K562 (cell line): ENCODE results near the gene LCLAT1. TPM values are rescaled to one million over a fixed set of nuclear protein-coding genes. Genes with fewer than 3 reads are reported as not detected.

ENCODE experiments used
- CREBBP ChIP-seq: IDR thresholded peaks from one replicate; pipeline ENCODE4 v1.6.1; 2012; ENCODE audit warnings: low read depth, mild to moderate bottlenecking, control low read depth, inconsistent platforms, low read length
- HDAC6 ChIP-seq: IDR thresholded peaks from 2 replicates; pipeline ENCODE4 v1.6.1; 2012; ENCODE audit warnings: low read depth, mild to moderate bottlenecking, control low read depth, inconsistent platforms, low read length, moderate library complexity
- POLR2AphosphoS5 ChIP-seq: IDR thresholded peaks from 2 replicates; pipeline ENCODE4 v1.6.1; 2011; ENCODE audit warnings: mild to moderate bottlenecking, low read depth, low read length, moderate library complexity; ENCODE audit not compliant: control insufficient read depth, insufficient read depth
- TCF3 ChIP-seq: sonication (generic); formaldehyde crosslinking; IDR thresholded peaks from 2 replicates; pipeline ENCODE4 v1.4.0; 2020; ENCODE audit warnings: mild to moderate bottlenecking, missing genetic modification reagents
- TEAD4 ChIP-seq, 2 experiments: sonication (generic) in 1 of 2; formaldehyde crosslinking in 1 of 2; IDR thresholded peaks; 2 replicates each; pipeline versions ENCODE4 v1.6.1 to v1.8.0; 2012 to 2022; ENCODE audit warnings: borderline replicate concordance in 1 of 2, inconsistent platforms in 1 of 2, low read length in 1 of 2, mild to moderate bottlenecking in 1 of 2, missing genetic modification reagents in 1 of 2
- U2AF1 ChIP-seq: fragments of 200-400 bp; formaldehyde crosslinking; optimal IDR thresholded peaks from 2 replicates; pipeline ENCODE3; 2017; ENCODE audit warnings: mild to moderate bottlenecking, low read depth, low read length, moderate library complexity
- ZNF197 ChIP-seq: fragments of 200-800 bp; sonication (Bioruptor generic); IDR thresholded peaks from 2 replicates; pipeline ENCODE4 v1.6.1; 2016; ENCODE audit warnings: low read depth, missing genetic modification characterization, missing compliant biosample characterization
- ZNF707 ChIP-seq: fragments of 250-450 bp; sonication (Bioruptor Pico); conservative IDR thresholded peaks from 2 replicates; pipeline ENCODE4 v1.8.0; 2022; ENCODE audit warnings: inconsistent platforms, mild to moderate bottlenecking, moderate library complexity
- polyA plus RNA-seq, 8 experiments: library from polyadenylated mRNA; depleted of rRNA in 4 of 8; stranded (reverse) in 5 of 8; unstranded in 3 of 8; fragments of >200 nt; fragmentation: Nextera tagmentation in 2 of 8; fragmentation: Illumina TruSeq in 1 of 8; extraction: Ambion mirVana in 2 of 8; extraction: Trizol in 1 of 8; gene quantifications; 2 replicates each; pipeline versions ENCODE4 v1.2.1 to v1.2.3, GENCODE V29; 2011 to 2014; ENCODE audit warnings: inconsistent platforms in 1 of 8, missing spikeins in 1 of 8
- total RNA-seq, 7 experiments: library from RNA; depleted of rRNA in 6 of 7; stranded (reverse); fragments of >200 nt in 6 of 7; fragmentation: Illumina TruSeq in 2 of 7; extraction: Trizol in 2 of 7; gene quantifications; 2 replicates each; pipeline versions ENCODE4 v1.2.1 to v1.2.3, GENCODE V29; 2011 to 2021; ENCODE audit warnings: low replicate concordance in 1 of 7
- TF ChIP-seq, protein P1 (sequence below): fragments of 250-450 bp; sonication (Bioruptor Pico); IDR thresholded peaks from 2 replicates; pipeline ENCODE4 v1.5.0; 2020; ENCODE audit warnings: mild to moderate bottlenecking, borderline replicate concordance
- TF ChIP-seq, protein P2 (sequence below), 2 experiments: fragments of 450-650 bp in 1 of 2; sonication (generic) in 1 of 2; formaldehyde crosslinking in 1 of 2; IDR thresholded peaks; 2 replicates each; pipeline versions ENCODE4 v1.7.1 to v1.9.0; 2016 to 2022; ENCODE audit warnings: inconsistent platforms in 1 of 2, mild to moderate bottlenecking in 1 of 2, missing genetic modification reagents in 1 of 2
- TF ChIP-seq, protein P3 (sequence below): fragments of 250-450 bp; sonication (Bioruptor Pico); IDR thresholded peaks from 2 replicates; pipeline ENCODE4 v1.8.0; 2021; ENCODE audit warnings: mild to moderate bottlenecking, moderate library complexity
- TF ChIP-seq, protein P4 (sequence below): fragments of 250-450 bp; sonication (Bioruptor Pico); IDR thresholded peaks from 2 replicates; pipeline ENCODE4 v1.5.0; 2021

Gene LCLAT1
- total and polyA plus RNA-seq, 9 of the 15 experiments (the other 6 are each of a cell fraction or from before 2014, with no cell fraction given), result 8.9 to 63.3 (median 25.4) TPM

DNA sequence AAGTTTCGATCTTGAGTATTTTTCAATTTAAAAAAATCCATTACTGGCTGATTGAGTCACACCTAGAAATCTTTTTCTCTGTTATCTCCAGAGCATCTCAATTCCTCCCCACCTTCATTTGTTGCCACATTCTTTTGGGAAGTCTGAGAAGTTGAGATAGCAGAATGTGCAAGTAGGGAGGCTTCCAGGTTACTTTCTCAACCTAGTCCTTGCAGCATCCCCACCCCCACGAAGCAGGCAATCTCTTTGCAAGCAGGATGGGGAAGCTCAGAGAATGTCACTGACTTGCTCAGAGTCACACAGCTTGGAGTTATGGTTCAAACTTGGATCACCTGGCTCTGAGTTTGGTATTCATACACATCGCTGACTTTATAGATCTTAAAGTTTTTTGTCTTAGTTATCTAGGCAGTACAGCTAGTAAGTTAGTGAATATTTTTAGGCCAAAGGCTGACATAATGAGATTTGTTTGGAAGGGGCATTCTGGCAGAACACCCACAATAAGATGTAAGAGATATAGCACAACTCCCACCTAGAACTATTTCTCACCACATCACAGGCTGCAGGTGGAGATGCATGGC is 25.9 kb upstream of the LCLAT1 start (continued):
- TF ChIP-seq, protein P1, sequence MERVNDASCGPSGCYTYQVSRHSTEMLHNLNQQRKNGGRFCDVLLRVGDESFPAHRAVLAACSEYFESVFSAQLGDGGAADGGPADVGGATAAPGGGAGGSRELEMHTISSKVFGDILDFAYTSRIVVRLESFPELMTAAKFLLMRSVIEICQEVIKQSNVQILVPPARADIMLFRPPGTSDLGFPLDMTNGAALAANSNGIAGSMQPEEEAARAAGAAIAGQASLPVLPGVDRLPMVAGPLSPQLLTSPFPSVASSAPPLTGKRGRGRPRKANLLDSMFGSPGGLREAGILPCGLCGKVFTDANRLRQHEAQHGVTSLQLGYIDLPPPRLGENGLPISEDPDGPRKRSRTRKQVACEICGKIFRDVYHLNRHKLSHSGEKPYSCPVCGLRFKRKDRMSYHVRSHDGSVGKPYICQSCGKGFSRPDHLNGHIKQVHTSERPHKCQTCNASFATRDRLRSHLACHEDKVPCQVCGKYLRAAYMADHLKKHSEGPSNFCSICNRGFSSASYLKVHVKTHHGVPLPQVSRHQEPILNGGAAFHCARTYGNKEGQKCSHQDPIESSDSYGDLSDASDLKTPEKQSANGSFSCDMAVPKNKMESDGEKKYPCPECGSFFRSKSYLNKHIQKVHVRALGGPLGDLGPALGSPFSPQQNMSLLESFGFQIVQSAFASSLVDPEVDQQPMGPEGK (CRISPR knock-in tag), result no peak
- TF ChIP-seq CREBBP, result no peak
- TF ChIP-seq, protein P2, sequence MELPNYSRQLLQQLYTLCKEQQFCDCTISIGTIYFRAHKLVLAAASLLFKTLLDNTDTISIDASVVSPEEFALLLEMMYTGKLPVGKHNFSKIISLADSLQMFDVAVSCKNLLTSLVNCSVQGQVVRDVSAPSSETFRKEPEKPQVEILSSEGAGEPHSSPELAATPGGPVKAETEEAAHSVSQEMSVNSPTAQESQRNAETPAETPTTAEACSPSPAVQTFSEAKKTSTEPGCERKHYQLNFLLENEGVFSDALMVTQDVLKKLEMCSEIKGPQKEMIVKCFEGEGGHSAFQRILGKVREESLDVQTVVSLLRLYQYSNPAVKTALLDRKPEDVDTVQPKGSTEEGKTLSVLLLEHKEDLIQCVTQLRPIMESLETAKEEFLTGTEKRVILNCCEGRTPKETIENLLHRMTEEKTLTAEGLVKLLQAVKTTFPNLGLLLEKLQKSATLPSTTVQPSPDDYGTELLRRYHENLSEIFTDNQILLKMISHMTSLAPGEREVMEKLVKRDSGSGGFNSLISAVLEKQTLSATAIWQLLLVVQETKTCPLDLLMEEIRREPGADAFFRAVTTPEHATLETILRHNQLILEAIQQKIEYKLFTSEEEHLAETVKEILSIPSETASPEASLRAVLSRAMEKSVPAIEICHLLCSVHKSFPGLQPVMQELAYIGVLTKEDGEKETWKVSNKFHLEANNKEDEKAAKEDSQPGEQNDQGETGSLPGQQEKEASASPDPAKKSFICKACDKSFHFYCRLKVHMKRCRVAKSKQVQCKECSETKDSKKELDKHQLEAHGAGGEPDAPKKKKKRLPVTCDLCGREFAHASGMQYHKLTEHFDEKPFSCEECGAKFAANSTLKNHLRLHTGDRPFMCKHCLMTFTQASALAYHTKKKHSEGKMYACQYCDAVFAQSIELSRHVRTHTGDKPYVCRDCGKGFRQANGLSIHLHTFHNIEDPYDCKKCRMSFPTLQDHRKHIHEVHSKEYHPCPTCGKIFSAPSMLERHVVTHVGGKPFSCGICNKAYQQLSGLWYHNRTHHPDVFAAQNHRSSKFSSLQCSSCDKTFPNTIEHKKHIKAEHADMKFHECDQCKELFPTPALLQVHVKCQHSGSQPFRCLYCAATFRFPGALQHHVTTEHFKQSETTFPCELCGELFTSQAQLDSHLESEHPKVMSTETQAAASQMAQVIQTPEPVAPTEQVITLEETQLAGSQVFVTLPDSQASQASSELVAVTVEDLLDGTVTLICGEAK (IDR thresholded peaks at IDR 0.05), result no peak
- TF ChIP-seq, protein P2 (CRISPR knock-in tag; IDR thresholded peaks at IDR 0.05), result no peak
- no peak for TF ChIP-seq ZNF197 (CRISPR knock-in tag)
- TF ChIP-seq ZNF707 (CRISPR knock-in tag), result no peak
- TF ChIP-seq, protein P3, sequence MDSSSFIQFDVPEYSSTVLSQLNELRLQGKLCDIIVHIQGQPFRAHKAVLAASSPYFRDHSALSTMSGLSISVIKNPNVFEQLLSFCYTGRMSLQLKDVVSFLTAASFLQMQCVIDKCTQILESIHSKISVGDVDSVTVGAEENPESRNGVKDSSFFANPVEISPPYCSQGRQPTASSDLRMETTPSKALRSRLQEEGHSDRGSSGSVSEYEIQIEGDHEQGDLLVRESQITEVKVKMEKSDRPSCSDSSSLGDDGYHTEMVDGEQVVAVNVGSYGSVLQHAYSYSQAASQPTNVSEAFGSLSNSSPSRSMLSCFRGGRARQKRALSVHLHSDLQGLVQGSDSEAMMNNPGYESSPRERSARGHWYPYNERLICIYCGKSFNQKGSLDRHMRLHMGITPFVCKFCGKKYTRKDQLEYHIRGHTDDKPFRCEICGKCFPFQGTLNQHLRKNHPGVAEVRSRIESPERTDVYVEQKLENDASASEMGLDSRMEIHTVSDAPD (CRISPR knock-in tag), result no peak
- TF ChIP-seq POLR2AphosphoS5, result no peak
- TF ChIP-seq, protein P4, sequence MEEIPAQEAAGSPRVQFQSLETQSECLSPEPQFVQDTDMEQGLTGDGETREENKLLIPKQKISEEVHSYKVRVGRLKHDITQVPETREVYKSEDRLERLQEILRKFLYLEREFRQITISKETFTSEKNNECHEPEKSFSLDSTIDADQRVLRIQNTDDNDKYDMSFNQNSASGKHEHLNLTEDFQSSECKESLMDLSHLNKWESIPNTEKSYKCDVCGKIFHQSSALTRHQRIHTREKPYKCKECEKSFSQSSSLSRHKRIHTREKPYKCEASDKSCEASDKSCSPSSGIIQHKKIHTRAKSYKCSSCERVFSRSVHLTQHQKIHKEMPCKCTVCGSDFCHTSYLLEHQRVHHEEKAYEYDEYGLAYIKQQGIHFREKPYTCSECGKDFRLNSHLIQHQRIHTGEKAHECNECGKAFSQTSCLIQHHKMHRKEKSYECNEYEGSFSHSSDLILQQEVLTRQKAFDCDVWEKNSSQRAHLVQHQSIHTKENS (CRISPR knock-in tag), result no peak
- no peak for TF ChIP-seq U2AF1
- no peak for TF ChIP-seq HDAC6
- TF ChIP-seq TCF3 (CRISPR knock-in tag), result peak; percentile 58
- TF ChIP-seq TEAD4 (IDR thresholded peaks at IDR 0.05; ENCODE audit: low read length), result peak; percentile 84
- TF ChIP-seq TEAD4 (CRISPR knock-in tag; IDR thresholded peaks at IDR 0.05; ENCODE audit: borderline replicate concordance), result no peak
